ENCODE data around the gene SPG11. TPM values are rescaled to one million over a fixed set of nuclear protein-coding genes. Genes with fewer than 3 reads are reported as not detected.

The SPG11 gene
- total and polyA plus RNA-seq, 9 of the 15 experiments (the other 6 are each of a cell fraction or from before 2014, with no cell fraction given): 23.3 to 71.2 (median 45.6) TPM

DNA sequence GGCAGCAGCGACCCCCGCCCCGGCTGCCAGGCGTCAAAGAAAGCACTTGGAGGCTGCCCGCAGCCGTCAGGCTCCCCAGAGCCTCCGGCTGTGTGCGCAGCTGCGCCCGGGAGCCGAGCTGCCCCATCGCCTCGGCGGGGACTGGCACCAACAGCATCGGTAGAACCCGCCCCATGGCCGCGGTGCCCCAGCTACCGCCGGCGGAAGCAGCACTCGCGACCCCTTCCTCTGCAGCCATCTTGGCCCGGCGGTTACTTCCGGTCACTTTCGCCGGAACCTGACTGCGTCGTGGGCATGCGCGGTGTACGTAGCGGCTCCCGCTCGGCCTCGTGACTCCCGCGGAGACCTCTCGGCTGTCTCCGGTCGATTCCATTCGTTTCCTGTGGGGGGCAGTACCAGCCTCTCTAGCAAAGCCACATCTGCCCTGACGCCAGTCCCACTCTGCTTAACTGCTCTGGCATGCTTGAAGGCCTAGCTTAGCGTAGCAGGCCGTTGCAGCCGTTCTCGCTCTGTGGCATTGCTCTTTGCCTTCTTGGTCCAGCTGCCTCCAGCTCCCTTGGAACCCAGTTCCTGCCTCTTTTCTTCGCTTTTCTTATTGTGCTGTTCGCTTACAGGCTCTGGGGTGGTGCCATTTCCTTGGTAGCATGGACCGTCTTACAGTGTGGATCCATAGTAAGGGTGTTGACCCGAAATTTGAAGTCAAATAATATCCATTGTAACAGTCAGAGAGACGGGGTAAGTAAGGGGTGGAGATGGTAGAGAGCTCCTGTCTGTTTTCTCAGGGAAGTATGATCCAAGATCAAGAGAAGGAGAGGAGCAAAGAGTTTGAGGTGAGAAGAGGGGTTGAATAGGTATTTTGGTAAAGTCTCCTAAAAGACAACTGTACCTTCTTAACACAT, at the start of gene SPG11 (continued):
- TF ChIP-seq, protein P1, sequence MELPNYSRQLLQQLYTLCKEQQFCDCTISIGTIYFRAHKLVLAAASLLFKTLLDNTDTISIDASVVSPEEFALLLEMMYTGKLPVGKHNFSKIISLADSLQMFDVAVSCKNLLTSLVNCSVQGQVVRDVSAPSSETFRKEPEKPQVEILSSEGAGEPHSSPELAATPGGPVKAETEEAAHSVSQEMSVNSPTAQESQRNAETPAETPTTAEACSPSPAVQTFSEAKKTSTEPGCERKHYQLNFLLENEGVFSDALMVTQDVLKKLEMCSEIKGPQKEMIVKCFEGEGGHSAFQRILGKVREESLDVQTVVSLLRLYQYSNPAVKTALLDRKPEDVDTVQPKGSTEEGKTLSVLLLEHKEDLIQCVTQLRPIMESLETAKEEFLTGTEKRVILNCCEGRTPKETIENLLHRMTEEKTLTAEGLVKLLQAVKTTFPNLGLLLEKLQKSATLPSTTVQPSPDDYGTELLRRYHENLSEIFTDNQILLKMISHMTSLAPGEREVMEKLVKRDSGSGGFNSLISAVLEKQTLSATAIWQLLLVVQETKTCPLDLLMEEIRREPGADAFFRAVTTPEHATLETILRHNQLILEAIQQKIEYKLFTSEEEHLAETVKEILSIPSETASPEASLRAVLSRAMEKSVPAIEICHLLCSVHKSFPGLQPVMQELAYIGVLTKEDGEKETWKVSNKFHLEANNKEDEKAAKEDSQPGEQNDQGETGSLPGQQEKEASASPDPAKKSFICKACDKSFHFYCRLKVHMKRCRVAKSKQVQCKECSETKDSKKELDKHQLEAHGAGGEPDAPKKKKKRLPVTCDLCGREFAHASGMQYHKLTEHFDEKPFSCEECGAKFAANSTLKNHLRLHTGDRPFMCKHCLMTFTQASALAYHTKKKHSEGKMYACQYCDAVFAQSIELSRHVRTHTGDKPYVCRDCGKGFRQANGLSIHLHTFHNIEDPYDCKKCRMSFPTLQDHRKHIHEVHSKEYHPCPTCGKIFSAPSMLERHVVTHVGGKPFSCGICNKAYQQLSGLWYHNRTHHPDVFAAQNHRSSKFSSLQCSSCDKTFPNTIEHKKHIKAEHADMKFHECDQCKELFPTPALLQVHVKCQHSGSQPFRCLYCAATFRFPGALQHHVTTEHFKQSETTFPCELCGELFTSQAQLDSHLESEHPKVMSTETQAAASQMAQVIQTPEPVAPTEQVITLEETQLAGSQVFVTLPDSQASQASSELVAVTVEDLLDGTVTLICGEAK (IDR thresholded peaks at IDR 0.05): peak; percentile 93
- TF ChIP-seq, protein P1 (CRISPR knock-in tag; IDR thresholded peaks at IDR 0.05): 0 out of 2 replicates have a peak, but pooled peaks have one; percentile 40
- peak; percentile 67; the same call in 1 of the 2 replicates for TF ChIP-seq GTF2F1 (IDR thresholded peaks at IDR 0.05; ENCODE audit: low read depth, low read length)
- no peak for TF ChIP-seq ZNF165 (CRISPR knock-in tag; IDR thresholded peaks at IDR 0.05; ENCODE audit: borderline replicate concordance)
- TF ChIP-seq HMG20B (CRISPR knock-in tag; IDR thresholded peaks at IDR 0.05): no peak
- peak in 1 of 2 experiments; percentile 70; a peak in 2 of 4 replicates for TF ChIP-seq KDM4B (IDR thresholded peaks at IDR 0.05; ENCODE audit: borderline replicate concordance in 2 of 2, low read depth in 1 of 2)
- peak in 1 of 2 experiments; percentile 71; a peak in 1 of 4 replicates for TF ChIP-seq FOXK2 (conservative IDR thresholded peaks at IDR 0.05 in 1 of 2, IDR thresholded peaks at IDR 0.05 in 1 of 2; ENCODE audit: low read depth in 2 of 2)
- TF ChIP-seq TAF15 (IDR thresholded peaks at IDR 0.05; ENCODE audit: low read depth, low read length): no peak
- TF ChIP-seq, protein P2, sequence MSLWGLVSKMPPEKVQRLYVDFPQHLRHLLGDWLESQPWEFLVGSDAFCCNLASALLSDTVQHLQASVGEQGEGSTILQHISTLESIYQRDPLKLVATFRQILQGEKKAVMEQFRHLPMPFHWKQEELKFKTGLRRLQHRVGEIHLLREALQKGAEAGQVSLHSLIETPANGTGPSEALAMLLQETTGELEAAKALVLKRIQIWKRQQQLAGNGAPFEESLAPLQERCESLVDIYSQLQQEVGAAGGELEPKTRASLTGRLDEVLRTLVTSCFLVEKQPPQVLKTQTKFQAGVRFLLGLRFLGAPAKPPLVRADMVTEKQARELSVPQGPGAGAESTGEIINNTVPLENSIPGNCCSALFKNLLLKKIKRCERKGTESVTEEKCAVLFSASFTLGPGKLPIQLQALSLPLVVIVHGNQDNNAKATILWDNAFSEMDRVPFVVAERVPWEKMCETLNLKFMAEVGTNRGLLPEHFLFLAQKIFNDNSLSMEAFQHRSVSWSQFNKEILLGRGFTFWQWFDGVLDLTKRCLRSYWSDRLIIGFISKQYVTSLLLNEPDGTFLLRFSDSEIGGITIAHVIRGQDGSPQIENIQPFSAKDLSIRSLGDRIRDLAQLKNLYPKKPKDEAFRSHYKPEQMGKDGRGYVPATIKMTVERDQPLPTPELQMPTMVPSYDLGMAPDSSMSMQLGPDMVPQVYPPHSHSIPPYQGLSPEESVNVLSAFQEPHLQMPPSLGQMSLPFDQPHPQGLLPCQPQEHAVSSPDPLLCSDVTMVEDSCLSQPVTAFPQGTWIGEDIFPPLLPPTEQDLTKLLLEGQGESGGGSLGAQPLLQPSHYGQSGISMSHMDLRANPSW (CRISPR knock-in tag; IDR thresholded peaks at IDR 0.05): peak; percentile 72; the same call in 1 of the 2 replicates

All from K562 (cell line).